HG03159 (cell line): ENCODE data around the gene OVOL2.
"Not testable (repeated sequence)": the region's sequence is repeated elsewhere in the genome, so short reads cannot be mapped to it uniquely, and the experiment has no call there.

ENCODE experiments used
- ATAC-seq: cut with Tn5 transposase; IDR thresholded peaks from one replicate; pipeline ENCODE4 v1.9.1; 2021; ENCODE audit warnings: mild to moderate bottlenecking, moderate library complexity; ENCODE audit not compliant: unreplicated experiment

OVOL2 gene

GRCh38 chr20:18058661-18059467 is 1.1 kb upstream of the OVOL2 start:
- ATAC-seq, result no peak

GRCh38 chr20:18057994-18058349 is 256 bp upstream of the OVOL2 start:
- ATAC-seq, result no peak

DNA sequence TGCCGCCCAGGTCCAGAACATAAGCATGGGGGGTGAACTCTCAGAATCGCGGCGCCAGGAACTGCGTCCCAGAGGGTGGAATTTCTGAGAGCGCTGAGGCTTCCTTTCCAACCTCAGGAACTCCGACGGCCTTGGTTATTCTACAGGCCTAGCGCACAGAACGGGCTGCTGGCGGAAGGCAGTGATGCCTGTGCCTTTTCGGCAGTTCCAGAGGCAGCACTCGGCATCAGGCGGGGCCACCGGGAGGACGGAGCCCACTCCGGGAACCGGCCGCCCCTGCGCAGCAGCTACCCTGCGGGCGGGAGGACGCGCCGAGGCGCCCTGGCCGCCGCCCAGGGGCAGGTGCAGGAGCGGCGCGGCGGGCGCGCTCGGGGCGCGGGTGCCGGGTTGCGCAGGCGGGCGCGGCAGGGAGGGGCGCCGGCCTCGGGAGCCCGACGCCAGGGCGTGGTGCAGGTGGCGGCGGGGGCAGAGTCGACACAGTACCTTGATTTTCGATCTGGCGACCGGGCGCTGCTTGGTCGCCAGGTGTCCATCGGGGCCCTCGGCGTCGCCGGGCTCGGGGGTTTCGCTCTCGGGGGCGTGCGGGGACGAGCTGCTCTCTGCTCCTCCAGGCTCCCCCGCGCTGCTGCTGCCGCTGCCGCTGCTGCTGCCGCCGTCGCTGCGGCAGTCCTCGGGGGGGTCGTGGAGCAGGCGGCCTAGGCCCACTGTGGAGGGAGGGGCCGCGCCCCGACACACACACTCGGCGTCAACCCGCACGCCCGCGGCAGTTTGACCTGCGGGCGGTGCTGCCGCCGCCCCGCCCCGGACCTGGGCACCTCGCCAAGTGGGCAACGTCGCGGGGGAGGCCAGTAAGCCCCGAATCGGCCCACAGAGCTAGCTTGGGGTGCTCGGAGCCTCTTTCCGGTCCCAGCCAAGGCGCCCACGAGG is 1.3 kb downstream of the OVOL2 start:
- ATAC-seq, result no peak

GRCh38 chr20:18055261-18055660 is 2.5 kb downstream of the OVOL2 start:
- ATAC-seq, result no peak

DNA sequence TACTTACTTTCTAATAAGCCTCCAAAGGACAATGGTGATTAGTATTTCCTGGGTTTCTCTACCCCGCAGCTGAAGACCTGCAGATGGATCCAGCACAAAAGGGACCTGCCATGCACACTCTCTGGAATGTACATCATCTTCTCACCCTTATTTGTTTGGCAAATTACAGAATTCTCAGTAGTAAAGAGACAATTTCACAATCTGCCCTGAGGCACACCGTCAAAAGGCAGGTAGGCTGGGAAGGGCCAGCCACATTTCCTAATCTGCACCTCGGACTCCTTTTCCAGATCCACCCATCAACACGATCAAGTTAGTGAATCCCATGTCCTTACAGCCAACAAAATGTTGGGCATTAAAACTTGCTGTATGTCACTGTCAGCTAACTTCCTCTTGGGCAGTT is 4.9 kb downstream of the OVOL2 start:
- no peak for ATAC-seq

- ATAC-seq, result no peak
These were observed 7.1 kb downstream of the OVOL2 start for GRCh38 chr20:18050628-18051027.

- no peak for ATAC-seq
These were observed 9.5 kb downstream of the OVOL2 start for GRCh38 chr20:18048176-18048575.

DNA sequence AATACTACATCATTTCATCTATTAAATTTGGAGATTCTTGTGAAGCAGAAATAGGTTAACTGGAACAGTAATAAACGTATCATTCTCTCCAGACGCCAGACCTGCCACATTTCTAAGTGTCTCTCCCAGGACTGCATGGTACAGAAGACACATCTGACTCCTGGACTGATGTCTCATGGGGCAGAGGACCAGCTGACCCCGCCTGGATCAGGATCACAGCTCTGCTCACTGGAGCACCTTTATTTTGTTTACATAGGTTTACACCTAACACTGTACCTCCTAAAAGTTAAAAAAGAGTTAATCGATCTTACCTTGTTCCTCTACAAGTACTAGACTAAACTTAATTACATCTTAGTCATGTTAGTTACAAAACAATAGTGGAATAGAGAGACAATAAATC is 11.2 kb downstream of the OVOL2 start:
- ATAC-seq, result no peak

- ATAC-seq, result no peak
These were observed 15.5 kb downstream of the OVOL2 start for GRCh38 chr20:18042229-18042628.

- no peak for ATAC-seq
These were observed 16.3 kb downstream of the OVOL2 start for GRCh38 chr20:18041462-18041861.

DNA sequence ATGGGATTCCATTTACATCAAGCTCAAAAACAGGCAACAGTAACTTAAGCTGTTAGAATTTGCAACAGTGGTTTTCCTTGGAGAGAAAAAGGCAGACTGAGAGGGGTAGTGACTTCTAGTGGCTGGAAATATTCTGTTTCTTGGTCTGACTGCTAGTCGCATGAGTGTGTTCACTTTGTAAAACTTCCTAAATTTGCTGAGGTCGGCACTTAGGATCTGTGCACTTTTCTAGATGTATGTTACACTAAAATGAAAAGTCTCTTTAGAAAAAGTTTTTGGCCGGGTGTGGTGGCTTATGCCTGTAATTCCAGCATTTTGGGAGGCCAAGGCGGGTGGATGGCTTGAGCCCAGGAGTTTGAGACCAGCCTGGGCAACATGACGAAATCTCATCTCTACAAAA is 18.7 kb downstream of the OVOL2 start:
- no peak for ATAC-seq

- ATAC-seq, result no peak
These were observed 23.7 kb downstream of the OVOL2 start for GRCh38 chr20:18034039-18034438.

GRCh38 chr20:18032977-18033892 is 24.5 kb downstream of the OVOL2 start:
- no peak for ATAC-seq

- ATAC-seq, result no peak
These were observed 25.7 kb downstream of the OVOL2 start for GRCh38 chr20:18031888-18032509.

GRCh38 chr20:18031050-18031449 is 26.7 kb downstream of the OVOL2 start:
- no peak for ATAC-seq

DNA sequence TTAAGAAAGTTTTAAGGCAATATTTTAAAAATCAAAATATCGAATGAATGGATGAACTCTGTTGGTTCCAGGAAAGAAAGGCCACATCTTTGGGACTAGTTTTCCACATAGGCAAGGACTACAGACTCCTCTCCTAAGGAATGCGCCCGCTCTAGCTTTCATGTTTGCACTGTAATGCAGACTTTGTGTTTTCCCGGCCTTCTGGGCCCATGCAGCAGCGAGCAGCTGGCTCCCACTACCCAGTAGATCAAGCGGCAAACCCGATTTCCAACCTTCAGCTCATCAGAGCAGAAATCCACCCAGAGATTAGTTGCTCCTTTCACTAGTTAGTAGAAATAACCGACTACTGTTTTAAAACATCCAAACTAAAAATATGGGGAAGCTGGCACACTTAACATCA is 27.7 kb downstream of the OVOL2 start:
- no peak for ATAC-seq

DNA sequence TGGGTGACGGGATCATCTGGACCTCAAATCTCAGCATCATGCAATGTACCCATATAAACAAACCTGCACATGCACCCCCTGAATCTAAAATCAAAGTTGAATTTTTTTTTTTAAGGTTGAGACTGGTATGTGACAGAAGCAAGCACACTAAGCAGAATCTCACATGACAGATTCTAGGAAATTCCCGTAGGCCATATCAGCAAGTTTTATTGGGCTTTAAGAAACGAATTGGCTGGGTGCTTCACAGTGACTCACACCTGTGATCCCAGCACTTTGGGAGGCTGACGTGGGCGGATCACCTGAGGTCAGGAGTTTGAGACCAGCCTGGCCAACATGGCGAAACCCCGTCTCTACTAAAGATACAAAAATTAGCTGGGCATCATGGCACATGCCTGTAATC is 30.7 kb downstream of the OVOL2 start:
- ATAC-seq, result not testable (repeated sequence)

- ATAC-seq, result no peak
These were observed 33.0 kb downstream of the OVOL2 start for GRCh38 chr20:18024606-18025127.

DNA sequence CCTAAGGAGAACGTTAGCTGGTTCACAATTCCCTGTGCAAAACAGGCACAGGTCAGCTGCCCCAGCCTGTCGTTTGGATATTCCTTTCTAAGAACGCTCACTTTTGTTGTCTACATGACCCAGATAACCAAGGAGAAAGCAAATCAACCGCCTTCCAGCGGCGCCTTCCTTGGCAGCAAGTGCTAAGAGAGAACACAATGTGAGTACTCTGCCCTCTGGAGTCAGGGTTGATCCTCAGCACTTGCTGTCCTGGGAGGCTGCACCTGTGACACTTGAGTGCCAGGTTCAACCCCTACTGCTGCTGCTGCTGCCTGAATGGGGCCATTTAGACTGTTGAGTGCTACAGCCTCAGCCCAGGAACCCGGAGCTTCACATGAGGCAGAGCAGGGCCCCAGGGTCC is 36.8 kb downstream of the OVOL2 start:
- ATAC-seq, result no peak

- ATAC-seq, result no peak
These were observed 38.6 kb downstream of the OVOL2 start for GRCh38 chr20:18019068-18019467.
